ENCODE data around the gene IL20. TPM values are rescaled to one million over a fixed set of nuclear protein-coding genes. Genes with fewer than 3 reads are reported as not detected.

Gene IL20
- total RNA-seq, 1 donor from 2014 or later, result not detected

GRCh38 chr1:206835186-206835585 is 30.2 kb upstream of the IL20 start:
- no peaks in the 10 kb centered on the region for H3K9me3 Mint-ChIP-seq
- H3K36me3 Mint-ChIP-seq (ENCODE audit: low read depth), result no peaks in the 10 kb centered on the region
- H3K27me3 Mint-ChIP-seq (ENCODE audit: low read depth), result peaks cover 26% of the 10 kb centered on the region
- TF ChIP-seq, protein P1, sequence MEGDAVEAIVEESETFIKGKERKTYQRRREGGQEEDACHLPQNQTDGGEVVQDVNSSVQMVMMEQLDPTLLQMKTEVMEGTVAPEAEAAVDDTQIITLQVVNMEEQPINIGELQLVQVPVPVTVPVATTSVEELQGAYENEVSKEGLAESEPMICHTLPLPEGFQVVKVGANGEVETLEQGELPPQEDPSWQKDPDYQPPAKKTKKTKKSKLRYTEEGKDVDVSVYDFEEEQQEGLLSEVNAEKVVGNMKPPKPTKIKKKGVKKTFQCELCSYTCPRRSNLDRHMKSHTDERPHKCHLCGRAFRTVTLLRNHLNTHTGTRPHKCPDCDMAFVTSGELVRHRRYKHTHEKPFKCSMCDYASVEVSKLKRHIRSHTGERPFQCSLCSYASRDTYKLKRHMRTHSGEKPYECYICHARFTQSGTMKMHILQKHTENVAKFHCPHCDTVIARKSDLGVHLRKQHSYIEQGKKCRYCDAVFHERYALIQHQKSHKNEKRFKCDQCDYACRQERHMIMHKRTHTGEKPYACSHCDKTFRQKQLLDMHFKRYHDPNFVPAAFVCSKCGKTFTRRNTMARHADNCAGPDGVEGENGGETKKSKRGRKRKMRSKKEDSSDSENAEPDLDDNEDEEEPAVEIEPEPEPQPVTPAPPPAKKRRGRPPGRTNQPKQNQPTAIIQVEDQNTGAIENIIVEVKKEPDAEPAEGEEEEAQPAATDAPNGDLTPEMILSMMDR (conservative IDR thresholded peaks at IDR 0.05), result no peak
- DNase-seq (ENCODE audit: low read depth, low spot score), result no peak
- H3K27ac Mint-ChIP-seq (ENCODE audit: unreplicated experiment), result no peak overlapping the region
- H3K4me3 Mint-ChIP-seq, result no peak overlapping the region
- H3K4me1 Mint-ChIP-seq, result no peaks in the 10 kb centered on the region

DNA sequence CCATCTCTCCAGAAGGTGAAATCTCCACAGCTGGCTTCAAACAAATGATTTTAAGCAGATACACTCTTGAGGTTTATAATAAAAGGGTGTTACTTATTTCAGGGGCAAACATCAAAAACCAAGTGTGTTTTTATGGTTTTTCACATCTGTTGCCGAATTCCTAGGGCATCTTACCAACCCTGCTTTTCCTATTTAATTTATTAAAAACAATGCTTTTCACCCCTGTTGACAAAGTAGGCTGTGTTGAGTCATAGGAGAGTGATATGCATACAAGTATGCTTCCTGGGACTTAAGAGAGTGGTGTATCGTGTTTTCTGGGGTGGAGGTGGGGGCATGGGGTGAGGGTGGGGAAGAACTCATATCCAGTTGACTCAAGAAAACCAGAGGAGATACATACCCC is 29.3 kb upstream of the IL20 start:
- no peaks in the 10 kb centered on the region for H3K4me1 Mint-ChIP-seq
- no peak for DNase-seq (ENCODE audit: low read depth, low spot score)

GRCh38 chr1:206839006-206839560 is 26.3 kb upstream of the IL20 start:
- no peak for DNase-seq (ENCODE audit: low read depth, low spot score)
- Mint-ChIP-seq H3K4me1 (peaks cover 13% of the 10 kb centered on the region), H3K36me3 (ENCODE audit: low read depth) (no peaks in the 10 kb centered on the region), H3K4me3 (no peak overlapping the region), H3K27me3 (ENCODE audit: low read depth) (peaks cover 19% of the 10 kb centered on the region), H3K9me3 (no peaks in the 10 kb centered on the region), H3K27ac (ENCODE audit: unreplicated experiment) (no peak overlapping the region)
- TF ChIP-seq, protein P1 (conservative IDR thresholded peaks at IDR 0.05), result no peak

More for the DNA sequence above, 29.3 kb upstream of the IL20 start:
- TF ChIP-seq, protein P1 (conservative IDR thresholded peaks at IDR 0.05), result no peak
- no peaks in the 10 kb centered on the region for H3K36me3 Mint-ChIP-seq (ENCODE audit: low read depth)
- H3K4me3 Mint-ChIP-seq, result no peak overlapping the region
- peaks cover 28% of the 10 kb centered on the region for H3K27me3 Mint-ChIP-seq (ENCODE audit: low read depth)
- H3K9me3 Mint-ChIP-seq, result no peaks in the 10 kb centered on the region
- H3K27ac Mint-ChIP-seq (ENCODE audit: unreplicated experiment), result no peak overlapping the region

DNA sequence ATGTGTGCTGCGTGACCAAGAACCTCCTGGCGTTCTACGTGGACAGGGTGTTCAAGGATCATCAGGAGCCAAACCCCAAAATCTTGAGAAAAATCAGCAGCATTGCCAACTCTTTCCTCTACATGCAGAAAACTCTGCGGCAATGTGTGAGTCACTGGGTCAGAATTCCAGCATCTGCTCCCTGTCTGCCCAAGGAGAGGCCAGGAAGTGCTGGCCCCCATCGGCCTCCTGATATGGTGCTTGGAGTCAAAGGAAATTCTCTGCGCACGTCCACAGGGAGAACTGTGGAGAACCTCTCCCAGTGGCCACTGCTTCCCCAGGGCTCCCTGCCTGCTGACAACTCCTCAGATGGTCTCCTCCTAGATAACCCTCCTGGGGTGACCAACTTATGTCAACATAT is 25.6 kb upstream of the IL20 start:
- DNase-seq (ENCODE audit: low read depth, low spot score), result no peak
- Mint-ChIP-seq H3K36me3 (ENCODE audit: low read depth) (no peaks in the 10 kb centered on the region), H3K4me3 (no peak overlapping the region), H3K4me1 (peaks cover 13% of the 10 kb centered on the region), H3K9me3 (no peaks in the 10 kb centered on the region), H3K27ac (ENCODE audit: unreplicated experiment) (no peak overlapping the region), H3K27me3 (ENCODE audit: low read depth) (peaks cover 12% of the 10 kb centered on the region)
- TF ChIP-seq, protein P1 (conservative IDR thresholded peaks at IDR 0.05), result no peak

- no peak for DNase-seq (ENCODE audit: low read depth, low spot score)
- H3K27me3 Mint-ChIP-seq (ENCODE audit: low read depth), result peaks cover 10% of the 10 kb centered on the region
- H3K4me1 Mint-ChIP-seq, result peaks cover 13% of the 10 kb centered on the region
- no peaks in the 10 kb centered on the region for H3K9me3 Mint-ChIP-seq
- TF ChIP-seq, protein P1 (conservative IDR thresholded peaks at IDR 0.05), result no peak
- no peaks in the 10 kb centered on the region for H3K36me3 Mint-ChIP-seq (ENCODE audit: low read depth)
- no peak overlapping the region for H3K4me3 Mint-ChIP-seq
- no peak overlapping the region for H3K27ac Mint-ChIP-seq (ENCODE audit: unreplicated experiment)
Measured at GRCh38 chr1:206841609-206842323, 23.7 kb upstream of the IL20 start.

Data from neural crest cell (in vitro differentiated cells).